ENCODE measurements around the gene ADCK2. TPM values are rescaled to one million over a fixed set of nuclear protein-coding genes. Genes with fewer than 3 reads are reported as not detected.

The ADCK2 gene
- total RNA-seq, 1 donor from 2014 or later: 12.4 TPM

- peaks cover 25% of the 10 kb centered on the region for H3K36me3 Mint-ChIP-seq (ENCODE audit: low read depth, unreplicated experiment)
- H3K27ac Mint-ChIP-seq (ENCODE audit: unreplicated experiment): no peak overlapping the region
- Histone ChIP-seq H3K4me2 (ENCODE audit: low read length) (no peak overlapping the region), H4K20me1 (ENCODE audit: insufficient read depth, low read length) (no peaks in the 10 kb centered on the region), H3K27me3 (ENCODE audit: insufficient read depth, low read length) (no peaks in the 10 kb centered on the region), H3K4me1 (ENCODE audit: insufficient read depth, low read length) (peaks cover 8% of the 10 kb centered on the region), H2AFZ (ENCODE audit: low read depth, low read length) (no peak overlapping the region), H3K79me2 (ENCODE audit: insufficient read depth, low read length) (no peaks in the 10 kb centered on the region), H3K9me3 (ENCODE audit: insufficient read depth, low read depth, low read length) (no peaks in the 10 kb centered on the region), H3K27ac (ENCODE audit: low read depth, low read length) (no peak overlapping the region), H3K9ac (ENCODE audit: low read length) (no peak overlapping the region), H3K4me3 (ENCODE audit: insufficient read depth, low read depth, low read length) (no peak overlapping the region), H3K36me3 (ENCODE audit: insufficient read depth, low read length) (no peaks in the 10 kb centered on the region)
- H3K27me3 Mint-ChIP-seq (ENCODE audit: low read depth, unreplicated experiment): peaks cover 2% of the 10 kb centered on the region
- FAIRE-seq: no peak
- no peak overlapping the region for H3K4me3 Mint-ChIP-seq (ENCODE audit: unreplicated experiment)
- TF ChIP-seq EZH2 (IDR thresholded peaks at IDR 0.05; ENCODE audit: insufficient read depth, low read length): no peak
- TF ChIP-seq, protein P1, sequence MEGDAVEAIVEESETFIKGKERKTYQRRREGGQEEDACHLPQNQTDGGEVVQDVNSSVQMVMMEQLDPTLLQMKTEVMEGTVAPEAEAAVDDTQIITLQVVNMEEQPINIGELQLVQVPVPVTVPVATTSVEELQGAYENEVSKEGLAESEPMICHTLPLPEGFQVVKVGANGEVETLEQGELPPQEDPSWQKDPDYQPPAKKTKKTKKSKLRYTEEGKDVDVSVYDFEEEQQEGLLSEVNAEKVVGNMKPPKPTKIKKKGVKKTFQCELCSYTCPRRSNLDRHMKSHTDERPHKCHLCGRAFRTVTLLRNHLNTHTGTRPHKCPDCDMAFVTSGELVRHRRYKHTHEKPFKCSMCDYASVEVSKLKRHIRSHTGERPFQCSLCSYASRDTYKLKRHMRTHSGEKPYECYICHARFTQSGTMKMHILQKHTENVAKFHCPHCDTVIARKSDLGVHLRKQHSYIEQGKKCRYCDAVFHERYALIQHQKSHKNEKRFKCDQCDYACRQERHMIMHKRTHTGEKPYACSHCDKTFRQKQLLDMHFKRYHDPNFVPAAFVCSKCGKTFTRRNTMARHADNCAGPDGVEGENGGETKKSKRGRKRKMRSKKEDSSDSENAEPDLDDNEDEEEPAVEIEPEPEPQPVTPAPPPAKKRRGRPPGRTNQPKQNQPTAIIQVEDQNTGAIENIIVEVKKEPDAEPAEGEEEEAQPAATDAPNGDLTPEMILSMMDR (IDR thresholded peaks at IDR 0.05; ENCODE audit: insufficient read depth, low read depth, low read length): no peak
- H3K9me3 Mint-ChIP-seq (ENCODE audit: unreplicated experiment): no peaks in the 10 kb centered on the region
- no peak for DNase-seq (ENCODE audit: low read depth)
- H3K4me1 Mint-ChIP-seq (ENCODE audit: low read depth, unreplicated experiment): peaks cover 8% of the 10 kb centered on the region
Measured at GRCh38 chr7:140677496-140677895, 4.8 kb downstream of the ADCK2 start.

GRCh38 chr7:140678081-140678815 is 5.5 kb downstream of the ADCK2 start:
- Mint-ChIP-seq H3K4me1 (ENCODE audit: low read depth, unreplicated experiment) (peaks cover 8% of the 10 kb centered on the region), H3K27ac (ENCODE audit: unreplicated experiment) (no peak overlapping the region), H3K4me3 (ENCODE audit: unreplicated experiment) (no peak overlapping the region), H3K27me3 (ENCODE audit: low read depth, unreplicated experiment) (peaks cover 2% of the 10 kb centered on the region), H3K36me3 (ENCODE audit: low read depth, unreplicated experiment) (peaks cover 25% of the 10 kb centered on the region), H3K9me3 (ENCODE audit: unreplicated experiment) (no peaks in the 10 kb centered on the region)
- no peak overlapping the region for H3K9ac ChIP-seq (ENCODE audit: low read length)
- H3K79me2 ChIP-seq (ENCODE audit: insufficient read depth, low read length): no peaks in the 10 kb centered on the region
- H3K27ac ChIP-seq (ENCODE audit: low read depth, low read length): no peak overlapping the region
- no peak for TF ChIP-seq EZH2 (IDR thresholded peaks at IDR 0.05; ENCODE audit: insufficient read depth, low read length)
- TF ChIP-seq, protein P1 (IDR thresholded peaks at IDR 0.05; ENCODE audit: insufficient read depth, low read depth, low read length): no peak
- H3K27me3 ChIP-seq (ENCODE audit: insufficient read depth, low read length): no peaks in the 10 kb centered on the region
- H2AFZ ChIP-seq (ENCODE audit: low read depth, low read length): no peak overlapping the region
- peaks cover 7% of the 10 kb centered on the region for H3K4me1 ChIP-seq (ENCODE audit: insufficient read depth, low read length)
- no peak overlapping the region for H3K4me3 ChIP-seq (ENCODE audit: insufficient read depth, low read depth, low read length)
- H4K20me1 ChIP-seq (ENCODE audit: insufficient read depth, low read length): no peaks in the 10 kb centered on the region
- H3K9me3 ChIP-seq (ENCODE audit: insufficient read depth, low read depth, low read length): no peaks in the 10 kb centered on the region
- no peak for DNase-seq (ENCODE audit: low read depth)
- no peak overlapping the region for H3K4me2 ChIP-seq (ENCODE audit: low read length)
- H3K36me3 ChIP-seq (ENCODE audit: insufficient read depth, low read length): no peaks in the 10 kb centered on the region
- FAIRE-seq: no peak

DNA sequence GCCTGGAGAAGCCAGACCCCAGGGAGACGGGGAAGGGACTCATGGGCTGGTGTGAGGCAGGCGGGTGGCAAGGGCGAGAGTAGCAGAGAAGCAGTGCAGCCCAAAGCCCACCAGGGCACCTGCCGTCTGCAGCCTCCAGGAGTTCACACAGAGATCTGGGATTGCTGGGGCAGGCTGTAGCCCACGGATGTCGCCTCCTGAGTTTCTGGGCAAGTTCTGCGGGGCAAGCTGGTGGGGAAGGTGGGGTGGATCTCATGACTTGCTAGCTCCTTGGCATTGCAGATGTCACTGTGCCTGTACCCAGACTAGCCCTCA is 6.0 kb downstream of the ADCK2 start:
- Histone ChIP-seq H3K36me3 (ENCODE audit: insufficient read depth, low read length) (no peaks in the 10 kb centered on the region), H3K27me3 (ENCODE audit: insufficient read depth, low read length) (no peaks in the 10 kb centered on the region), H3K4me3 (ENCODE audit: insufficient read depth, low read depth, low read length) (no peak overlapping the region), H3K9me3 (ENCODE audit: insufficient read depth, low read depth, low read length) (no peaks in the 10 kb centered on the region), H3K4me2 (ENCODE audit: low read length) (no peak overlapping the region), H3K9ac (ENCODE audit: low read length) (no peak overlapping the region), H3K27ac (ENCODE audit: low read depth, low read length) (no peak overlapping the region), H3K79me2 (ENCODE audit: insufficient read depth, low read length) (no peaks in the 10 kb centered on the region), H2AFZ (ENCODE audit: low read depth, low read length) (no peak overlapping the region), H3K4me1 (ENCODE audit: insufficient read depth, low read length) (peaks cover 1% of the 10 kb centered on the region), H4K20me1 (ENCODE audit: insufficient read depth, low read length) (no peaks in the 10 kb centered on the region)
- Mint-ChIP-seq H3K9me3 (ENCODE audit: unreplicated experiment) (no peaks in the 10 kb centered on the region), H3K27ac (ENCODE audit: unreplicated experiment) (no peak overlapping the region), H3K4me1 (ENCODE audit: low read depth, unreplicated experiment) (peaks cover 12% of the 10 kb centered on the region), H3K36me3 (ENCODE audit: low read depth, unreplicated experiment) (peaks cover 25% of the 10 kb centered on the region), H3K4me3 (ENCODE audit: unreplicated experiment) (no peak overlapping the region), H3K27me3 (ENCODE audit: low read depth, unreplicated experiment) (peaks cover 2% of the 10 kb centered on the region)
- TF ChIP-seq, protein P1 (IDR thresholded peaks at IDR 0.05; ENCODE audit: insufficient read depth, low read depth, low read length): no peak
- TF ChIP-seq EZH2 (IDR thresholded peaks at IDR 0.05; ENCODE audit: insufficient read depth, low read length): no peak
- DNase-seq (ENCODE audit: low read depth) (no peak), FAIRE-seq (no peak)
